HG02588 (cell line): ENCODE measurements around the gene CREBZF.
"Not testable (repeated sequence)": the region's sequence is repeated elsewhere in the genome, so short reads cannot be mapped to it uniquely, and the experiment has no call there.

Source experiments
- ATAC-seq: cut with Tn5 transposase; IDR thresholded peaks from one replicate; pipeline ENCODE4 v1.9.1; 2021; ENCODE audit warnings: mild to moderate bottlenecking, moderate library complexity; ENCODE audit not compliant: unreplicated experiment

Gene CREBZF

DNA sequence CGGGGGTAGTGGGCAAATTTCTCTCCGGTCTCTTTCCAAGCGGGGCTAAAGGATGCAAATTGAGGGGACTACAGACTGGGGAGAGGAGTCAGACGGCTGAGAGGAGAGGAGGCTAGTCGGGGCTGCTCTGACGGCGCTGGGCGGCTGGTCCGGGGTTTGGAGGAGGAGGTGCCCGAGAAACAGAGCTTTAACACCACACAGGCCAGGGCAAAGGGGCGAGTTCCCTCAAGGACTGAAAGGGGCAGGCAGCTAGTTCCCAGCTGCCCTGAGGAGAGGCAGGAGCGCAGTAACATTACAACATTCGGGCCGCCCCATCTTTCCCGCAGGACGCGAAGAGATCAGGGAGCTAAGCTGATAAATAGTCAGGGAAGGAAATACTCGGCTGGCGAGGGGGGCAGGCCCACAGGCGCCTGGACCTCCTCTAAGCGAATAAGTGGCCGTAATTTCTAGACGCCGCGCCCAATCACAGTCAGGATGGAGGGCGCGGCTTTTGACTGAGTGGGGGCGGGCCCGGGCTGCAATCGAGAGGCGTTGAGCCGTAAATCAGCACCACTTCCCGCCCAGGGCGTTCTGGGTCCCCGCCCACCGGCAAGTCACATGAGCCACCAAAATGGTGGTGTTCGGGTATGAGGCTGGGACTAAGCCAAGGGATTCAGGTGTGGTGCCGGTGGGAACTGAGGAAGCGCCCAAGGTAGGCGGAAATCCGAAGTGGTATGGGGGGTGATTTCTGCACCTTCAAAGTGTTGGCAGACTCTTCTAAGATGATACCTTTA is 36.7 kb downstream of the CREBZF start, which contains the start of gene TMEM126B:
TSS of gene TMEM126B (plus strand) at position 596 of the 773 bp plus-strand sequence. CDS start at position 611, 15 bp downstream.
- ATAC-seq: peak; percentile 98

DNA sequence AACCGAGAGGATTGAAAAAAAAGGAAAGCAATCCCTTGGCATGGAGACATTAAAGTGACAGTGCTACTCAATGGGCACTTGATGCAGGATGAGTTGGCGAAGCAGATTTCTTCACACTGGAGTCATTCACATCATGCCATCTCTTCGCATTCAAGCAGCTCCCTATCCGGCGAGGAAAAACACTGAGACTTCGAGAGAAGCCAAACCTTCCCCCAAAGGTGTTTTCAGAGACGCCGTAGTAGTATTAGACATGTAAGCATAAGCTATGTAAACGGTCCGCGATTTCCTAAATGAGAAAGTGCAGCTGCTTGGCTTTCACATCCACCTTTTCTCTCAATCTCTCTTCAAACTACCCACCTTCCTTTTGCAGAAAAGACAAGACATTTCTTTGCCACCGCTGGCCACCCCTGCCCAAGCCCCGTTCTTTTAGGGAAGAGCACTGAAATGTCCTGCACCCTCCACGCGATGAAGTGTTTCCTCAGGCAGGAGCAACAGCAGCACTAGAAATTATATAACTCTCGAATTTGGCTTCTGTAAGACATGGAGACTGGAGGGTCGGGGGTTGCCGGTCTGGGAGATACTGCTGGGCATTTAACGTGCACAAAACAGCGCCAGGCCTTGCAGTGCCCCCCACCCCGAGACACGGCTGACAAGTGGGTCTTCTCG is 37.5 kb downstream of the CREBZF start, which contains the start of gene DLG2:
TSS of gene DLG2 (minus strand) at position 13 of the 666 bp plus-strand sequence.
- no peak for ATAC-seq

- ATAC-seq: no peak
Observed at GRCh38 chr11:85626496-85626895, 38.4 kb downstream of the CREBZF start.

- ATAC-seq: no peak
Observed at GRCh38 chr11:85620256-85620655, 44.7 kb downstream of the CREBZF start.

- no peak for ATAC-seq
Observed at GRCh38 chr11:85619499-85619898, 45.4 kb downstream of the CREBZF start.

- ATAC-seq: not testable (repeated sequence)
Observed at GRCh38 chr11:85611643-85612042, 53.3 kb downstream of the CREBZF start.
